Measurements from ENCODE around the gene SPACA4. TPM values are rescaled to one million over a fixed set of nuclear protein-coding genes. Genes with fewer than 3 reads are reported as not detected.

SPACA4 gene
- total and polyA plus RNA-seq, 10 donors: not detected

DNA sequence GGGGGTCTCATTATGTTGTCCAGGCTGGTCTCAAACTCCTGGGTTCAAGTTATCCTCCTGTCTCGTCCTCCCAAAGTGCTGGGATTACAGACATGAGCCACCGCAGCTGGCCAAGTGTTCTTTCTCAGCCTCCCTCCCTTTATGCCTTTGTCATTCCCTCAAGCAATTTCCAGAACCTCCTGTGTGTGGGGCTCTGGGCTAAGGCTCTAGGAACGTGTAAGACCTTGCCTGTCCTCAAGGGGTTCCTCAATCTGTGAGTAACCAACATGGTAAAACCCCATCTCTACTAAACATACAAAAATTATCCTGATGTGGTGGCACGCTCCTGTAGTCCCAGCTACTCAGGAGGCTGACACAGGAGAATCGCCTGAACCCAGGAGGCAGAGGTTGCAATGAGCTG, 15.5 kb upstream of the SPACA4 start:
- Histone ChIP-seq H3K27ac (no peak overlapping the region), H3K4me3 (no peak overlapping the region), H3K4me1 (peaks cover 0 to 12% (median 11%) of the 10 kb centered on the region in 6 donors), H3K9me3 (no peaks in the 10 kb centered on the region), H3K36me3 (no peaks in the 10 kb centered on the region), H3K27me3 (replicated peaks in 1 of 7) (peaks cover 0 to 20% (median 0%) of the 10 kb centered on the region in 7 donors)
- 75 to 87% (median 78%) methylated on average over 5 of the region's 5 CpGs for WGBS, 5 donors
- DNase-seq: no peak
- intact Hi-C loops (cut with DNase I; ENCODE audit: low total_unique reads): no loop called here
- TF ChIP-seq POLR2AphosphoS5 (IDR thresholded peaks at IDR 0.05): no peak
- no peak for TF ChIP-seq POLR2A (IDR thresholded peaks at IDR 0.05)
- TF ChIP-seq, protein P1, sequence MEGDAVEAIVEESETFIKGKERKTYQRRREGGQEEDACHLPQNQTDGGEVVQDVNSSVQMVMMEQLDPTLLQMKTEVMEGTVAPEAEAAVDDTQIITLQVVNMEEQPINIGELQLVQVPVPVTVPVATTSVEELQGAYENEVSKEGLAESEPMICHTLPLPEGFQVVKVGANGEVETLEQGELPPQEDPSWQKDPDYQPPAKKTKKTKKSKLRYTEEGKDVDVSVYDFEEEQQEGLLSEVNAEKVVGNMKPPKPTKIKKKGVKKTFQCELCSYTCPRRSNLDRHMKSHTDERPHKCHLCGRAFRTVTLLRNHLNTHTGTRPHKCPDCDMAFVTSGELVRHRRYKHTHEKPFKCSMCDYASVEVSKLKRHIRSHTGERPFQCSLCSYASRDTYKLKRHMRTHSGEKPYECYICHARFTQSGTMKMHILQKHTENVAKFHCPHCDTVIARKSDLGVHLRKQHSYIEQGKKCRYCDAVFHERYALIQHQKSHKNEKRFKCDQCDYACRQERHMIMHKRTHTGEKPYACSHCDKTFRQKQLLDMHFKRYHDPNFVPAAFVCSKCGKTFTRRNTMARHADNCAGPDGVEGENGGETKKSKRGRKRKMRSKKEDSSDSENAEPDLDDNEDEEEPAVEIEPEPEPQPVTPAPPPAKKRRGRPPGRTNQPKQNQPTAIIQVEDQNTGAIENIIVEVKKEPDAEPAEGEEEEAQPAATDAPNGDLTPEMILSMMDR (IDR thresholded peaks at IDR 0.05 in 8 of 11, conservative IDR thresholded peaks at IDR 0.05 in 3 of 11): no peak

DNA sequence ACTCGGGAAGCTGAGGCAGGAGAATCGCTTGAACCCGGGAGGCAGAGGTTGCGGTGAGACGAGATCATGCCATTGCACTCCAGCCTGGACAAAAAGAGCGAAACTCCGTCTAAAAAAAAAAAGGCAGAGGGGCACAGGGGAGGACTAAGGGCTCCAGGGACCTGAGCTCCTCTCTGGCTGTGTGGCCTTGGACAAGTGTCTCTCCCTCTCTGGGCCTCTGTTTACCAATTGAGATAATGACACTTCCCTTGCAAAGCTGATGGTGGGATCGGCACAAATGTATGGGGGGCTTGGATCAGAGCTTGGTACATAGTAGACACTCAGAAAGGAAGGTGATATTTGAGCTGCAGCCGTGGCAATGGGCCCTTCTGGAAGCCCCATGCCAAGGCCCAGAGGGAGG, 11.4 kb upstream of the SPACA4 start:
- TF ChIP-seq, protein P1 (IDR thresholded peaks at IDR 0.05 in 8 of 11, conservative IDR thresholded peaks at IDR 0.05 in 3 of 11): no peak
- no peak for TF ChIP-seq POLR2AphosphoS5 (IDR thresholded peaks at IDR 0.05)
- no peak for TF ChIP-seq POLR2A (IDR thresholded peaks at IDR 0.05)
- no peak overlapping the region for H3K4me3 ChIP-seq
- no peak for DNase-seq
- H3K27me3 ChIP-seq (replicated peaks in 1 of 7): peaks cover 0 to 23% (median 0%) of the 10 kb centered on the region in 7 donors
- no peaks in the 10 kb centered on the region for H3K36me3 ChIP-seq
- H3K9me3 ChIP-seq: no peaks in the 10 kb centered on the region
- WGBS, 5 donors: 82 to 92% (median 86%) methylated on average over 9 of the region's 9 CpGs
- intact Hi-C loops (cut with DNase I; ENCODE audit: low total_unique reads): no loop called here
- no peak overlapping the region for H3K27ac ChIP-seq
- H3K4me1 ChIP-seq: no peaks in the 10 kb centered on the region

DNA sequence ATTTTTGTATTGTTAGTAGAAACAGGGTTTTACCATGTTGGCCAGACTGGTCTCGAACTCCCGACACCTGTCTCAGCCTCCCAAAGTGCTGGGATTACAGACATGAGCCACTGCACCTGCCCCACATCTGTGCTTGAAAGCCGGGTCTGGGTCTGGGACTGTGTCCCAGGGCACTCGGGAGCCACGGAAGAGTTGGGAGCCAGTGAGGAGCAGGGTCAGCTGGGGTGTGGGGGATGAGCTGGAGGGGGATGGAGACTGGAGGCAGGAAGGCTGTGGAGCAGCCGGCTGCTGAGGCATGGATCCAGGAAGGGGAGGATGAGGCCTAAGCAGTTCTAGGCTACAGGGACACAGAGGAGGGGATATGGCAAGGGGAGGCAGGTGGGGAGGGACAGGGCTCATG, 10.7 kb upstream of the SPACA4 start:
- Histone ChIP-seq H3K36me3 (no peaks in the 10 kb centered on the region), H3K4me3 (no peak overlapping the region), H3K9me3 (no peaks in the 10 kb centered on the region), H3K27me3 (replicated peaks in 1 of 7) (peaks cover 0 to 25% (median 0%) of the 10 kb centered on the region in 7 donors), H3K27ac (no peak overlapping the region), H3K4me1 (no peaks in the 10 kb centered on the region)
- intact Hi-C loops (cut with DNase I; ENCODE audit: low total_unique reads): no loop called here
- no peak for DNase-seq
- 72 to 89% (median 85%) methylated on average over 6 of the region's 6 CpGs for WGBS, 5 donors
- no peak for TF ChIP-seq POLR2A (IDR thresholded peaks at IDR 0.05)
- TF ChIP-seq POLR2AphosphoS5 (IDR thresholded peaks at IDR 0.05): no peak
- TF ChIP-seq, protein P1 (IDR thresholded peaks at IDR 0.05 in 8 of 11, conservative IDR thresholded peaks at IDR 0.05 in 3 of 11): no peak

DNA sequence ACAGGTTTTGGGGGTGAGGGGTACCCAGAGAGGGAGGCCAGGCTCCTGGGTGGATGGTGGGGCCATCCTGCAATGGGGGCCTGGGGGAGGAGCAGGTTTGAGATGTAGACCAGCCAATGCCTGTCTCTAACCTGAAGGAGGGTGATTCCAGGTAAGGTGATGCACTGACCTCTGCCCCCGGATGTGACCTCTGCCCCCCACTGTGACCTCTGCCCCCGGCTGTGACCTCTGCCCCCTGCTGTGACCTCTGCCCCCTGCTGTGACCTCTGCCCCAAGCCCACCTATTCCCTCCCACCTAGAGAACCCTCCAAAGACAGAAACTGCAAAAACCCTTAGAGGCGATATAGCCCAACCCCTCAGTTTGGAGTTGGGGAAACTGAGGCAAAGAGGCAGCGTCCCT, 10.3 kb upstream of the SPACA4 start:
- no peaks in the 10 kb centered on the region for H3K4me1 ChIP-seq
- TF ChIP-seq POLR2AphosphoS5 (IDR thresholded peaks at IDR 0.05): no peak
- TF ChIP-seq POLR2A (IDR thresholded peaks at IDR 0.05): no peak
- TF ChIP-seq, protein P1 (IDR thresholded peaks at IDR 0.05 in 8 of 11, conservative IDR thresholded peaks at IDR 0.05 in 3 of 11): no peak
- peaks cover 0 to 29% (median 0%) of the 10 kb centered on the region in 7 donors for H3K27me3 ChIP-seq (replicated peaks in 1 of 7)
- H3K36me3 ChIP-seq: no peaks in the 10 kb centered on the region
- 77 to 95% (median 91%) methylated on average over 3 to 4 of the region's 4 CpGs for WGBS, 5 donors
- no peaks in the 10 kb centered on the region for H3K9me3 ChIP-seq
- no peak for DNase-seq
- H3K27ac ChIP-seq: no peak overlapping the region
- intact Hi-C loops (cut with DNase I; ENCODE audit: low total_unique reads): no loop called here
- no peak overlapping the region for H3K4me3 ChIP-seq

Measured in spleen (tissue), 11 donors.